GM18867 (cell line): ENCODE measurements around the gene ANGPTL8.

Source experiments
- ATAC-seq: cut with Tn5 transposase; IDR thresholded peaks from one replicate; pipeline ENCODE4 v1.9.1; 2021; ENCODE audit warnings: mild to moderate bottlenecking, moderate library complexity; ENCODE audit not compliant: unreplicated experiment

ANGPTL8 gene

GRCh38 chr19:11286312-11286974 is 47.0 kb downstream of the ANGPTL8 start:
- no peak for ATAC-seq

GRCh38 chr19:11288349-11288748 is 48.9 kb downstream of the ANGPTL8 start:
- no peak for ATAC-seq

- no peak for ATAC-seq
Observed at GRCh38 chr19:11290256-11290655, 50.8 kb downstream of the ANGPTL8 start.

- no peak for ATAC-seq
Observed at GRCh38 chr19:11291415-11291814, 52.0 kb downstream of the ANGPTL8 start.
